ENCODE results near the gene ZC3H12C. TPM values are rescaled to one million over a fixed set of nuclear protein-coding genes. Genes with fewer than 3 reads are reported as not detected.

The ZC3H12C gene
- total and polyA plus RNA-seq, 5 donors from 2014 or later, result 0.02 to 3.0 (median 0.14) TPM; not detected in 1

GRCh38 chr11:110072930-110073329, 20.3 kb upstream of the ZC3H12C start:
- H3K9me3 ChIP-seq (ENCODE audit: control insufficient read depth in 2 of 2, low read length in 2 of 2), result no peaks in the 10 kb centered on the region
- H3K36me3 ChIP-seq (ENCODE audit: control insufficient read depth, insufficient read depth, low read length), result no peaks in the 10 kb centered on the region
- H3K4me3 ChIP-seq (ENCODE audit: low read depth, low read length), result no peak overlapping the region
- no peaks in the 10 kb centered on the region for H3K27me3 ChIP-seq (ENCODE audit: control insufficient read depth, insufficient read depth, low read length)
- Mint-ChIP-seq H3K9me3 (peaks cover 0 to 3% (median 0%) of the 10 kb centered on the region in 7 donors), H3K27me3 (no peaks in the 10 kb centered on the region), H3K4me3 (no peak overlapping the region), H3K27ac (no peak overlapping the region), H3K4me1 (peaks cover 0 to 16% (median 5%) of the 10 kb centered on the region in 4 donors), H3K36me3 (no peaks in the 10 kb centered on the region)
- ATAC-seq (ENCODE audit: low read depth in 2 of 2), result no peak
- DNase-seq, result no peak
- H3K27ac ChIP-seq (ENCODE audit: insufficient read depth, low read length, poor library complexity, severe bottlenecking), result no peak overlapping the region
- H3K4me1 ChIP-seq (ENCODE audit: control insufficient read depth, insufficient read depth, low read length, poor library complexity, severe bottlenecking), result peaks cover 2% of the 10 kb centered on the region

- DNase-seq, result no peak
- Histone ChIP-seq H3K4me3 (ENCODE audit: low read depth, low read length) (no peak overlapping the region), H3K27ac (ENCODE audit: insufficient read depth, low read length, poor library complexity, severe bottlenecking) (no peak overlapping the region), H3K9me3 (ENCODE audit: control insufficient read depth in 2 of 2, low read length in 2 of 2) (peaks cover 0 to 5% of the 10 kb centered on the region in 2 experiments), H3K27me3 (ENCODE audit: control insufficient read depth, insufficient read depth, low read length) (no peaks in the 10 kb centered on the region), H3K36me3 (ENCODE audit: control insufficient read depth, insufficient read depth, low read length) (no peaks in the 10 kb centered on the region), H3K4me1 (ENCODE audit: control insufficient read depth, insufficient read depth, low read length, poor library complexity, severe bottlenecking) (peaks cover 4% of the 10 kb centered on the region)
- ATAC-seq (ENCODE audit: low read depth in 2 of 2), result no peak
- Mint-ChIP-seq H3K9me3 (peaks cover 0 to 3% (median 0%) of the 10 kb centered on the region in 7 donors), H3K27me3 (no peaks in the 10 kb centered on the region), H3K27ac (no peak overlapping the region), H3K4me3 (no peak overlapping the region), H3K4me1 (peaks cover 3 to 19% (median 7%) of the 10 kb centered on the region in 4 donors), H3K36me3 (no peaks in the 10 kb centered on the region)
These were observed 18.7 kb upstream of the ZC3H12C start for GRCh38 chr11:110074499-110074898.

- H3K9me3 Mint-ChIP-seq, result peaks cover 0 to 3% (median 1%) of the 10 kb centered on the region in 7 donors
- Histone ChIP-seq H3K27ac (ENCODE audit: insufficient read depth, low read length, poor library complexity, severe bottlenecking) (no peak overlapping the region), H3K4me1 (ENCODE audit: control insufficient read depth, insufficient read depth, low read length, poor library complexity, severe bottlenecking) (peaks cover 4% of the 10 kb centered on the region), H3K9me3 (ENCODE audit: control insufficient read depth in 2 of 2, low read length in 2 of 2) (peaks cover 0 to 6% of the 10 kb centered on the region in 2 experiments), H3K4me3 (ENCODE audit: low read depth, low read length) (no peak overlapping the region), H3K36me3 (ENCODE audit: control insufficient read depth, insufficient read depth, low read length) (no peaks in the 10 kb centered on the region), H3K27me3 (ENCODE audit: control insufficient read depth, insufficient read depth, low read length) (no peaks in the 10 kb centered on the region)
- peaks cover 3 to 18% (median 7%) of the 10 kb centered on the region in 4 donors for H3K4me1 Mint-ChIP-seq
- no peaks in the 10 kb centered on the region for H3K36me3 Mint-ChIP-seq
- no peak overlapping the region for H3K27ac Mint-ChIP-seq
- no peak overlapping the region for H3K4me3 Mint-ChIP-seq
- no peak for DNase-seq
- ATAC-seq (ENCODE audit: low read depth in 2 of 2), result no peak
- no peaks in the 10 kb centered on the region for H3K27me3 Mint-ChIP-seq
These were observed 17.9 kb upstream of the ZC3H12C start for GRCh38 chr11:110075105-110075846.

GRCh38 chr11:110075847-110076208, 17.4 kb upstream of the ZC3H12C start:
- H3K4me1 Mint-ChIP-seq, result peaks cover 3 to 15% (median 7%) of the 10 kb centered on the region in 4 donors
- Histone ChIP-seq H3K4me3 (ENCODE audit: low read depth, low read length) (no peak overlapping the region), H3K27me3 (ENCODE audit: control insufficient read depth, insufficient read depth, low read length) (no peaks in the 10 kb centered on the region), H3K9me3 (ENCODE audit: control insufficient read depth in 2 of 2, low read length in 2 of 2) (peaks cover 0 to 6% of the 10 kb centered on the region in 2 experiments), H3K4me1 (ENCODE audit: control insufficient read depth, insufficient read depth, low read length, poor library complexity, severe bottlenecking) (peaks cover 4% of the 10 kb centered on the region), H3K36me3 (ENCODE audit: control insufficient read depth, insufficient read depth, low read length) (no peaks in the 10 kb centered on the region), H3K27ac (ENCODE audit: insufficient read depth, low read length, poor library complexity, severe bottlenecking) (no peak overlapping the region)
- H3K4me3 Mint-ChIP-seq, result no peak overlapping the region
- no peaks in the 10 kb centered on the region for H3K36me3 Mint-ChIP-seq
- no peak overlapping the region for H3K27ac Mint-ChIP-seq
- H3K9me3 Mint-ChIP-seq, result peaks cover 0 to 3% (median 1%) of the 10 kb centered on the region in 7 donors
- no peaks in the 10 kb centered on the region for H3K27me3 Mint-ChIP-seq
- no peak for ATAC-seq (ENCODE audit: low read depth in 2 of 2)
- DNase-seq, result no peak

- peaks cover 0 to 5% (median 1%) of the 10 kb centered on the region in 7 donors for H3K9me3 Mint-ChIP-seq
- no peak overlapping the region for H3K27ac Mint-ChIP-seq
- no peak overlapping the region for H3K4me3 ChIP-seq (ENCODE audit: low read depth, low read length)
- H3K27me3 ChIP-seq (ENCODE audit: control insufficient read depth, insufficient read depth, low read length), result no peaks in the 10 kb centered on the region
- peaks cover 0 to 6% of the 10 kb centered on the region in 2 experiments for H3K9me3 ChIP-seq (ENCODE audit: control insufficient read depth in 2 of 2, low read length in 2 of 2)
- H3K36me3 Mint-ChIP-seq, result no peaks in the 10 kb centered on the region
- ATAC-seq (ENCODE audit: low read depth in 2 of 2) (no peak), DNase-seq (no peak)
- H3K4me1 Mint-ChIP-seq, result peaks cover 3 to 15% (median 7%) of the 10 kb centered on the region in 4 donors
- no peak overlapping the region for H3K4me3 Mint-ChIP-seq
- no peak overlapping the region for H3K27ac ChIP-seq (ENCODE audit: insufficient read depth, low read length, poor library complexity, severe bottlenecking)
- no peaks in the 10 kb centered on the region for H3K36me3 ChIP-seq (ENCODE audit: control insufficient read depth, insufficient read depth, low read length)
- no peaks in the 10 kb centered on the region for H3K27me3 Mint-ChIP-seq
- H3K4me1 ChIP-seq (ENCODE audit: control insufficient read depth, insufficient read depth, low read length, poor library complexity, severe bottlenecking), result peaks cover 4% of the 10 kb centered on the region
These were observed 16.7 kb upstream of the ZC3H12C start for GRCh38 chr11:110076371-110076965.

- Mint-ChIP-seq H3K4me1 (peaks cover 3 to 15% (median 7%) of the 10 kb centered on the region in 4 donors), H3K36me3 (no peaks in the 10 kb centered on the region), H3K9me3 (peaks cover 0 to 5% (median 1%) of the 10 kb centered on the region in 7 donors), H3K27me3 (no peaks in the 10 kb centered on the region), H3K4me3 (no peak overlapping the region), H3K27ac (peak overlapping the region in 1 of 3 donors; percentile 55)
- Histone ChIP-seq H3K4me3 (ENCODE audit: low read depth, low read length) (no peak overlapping the region), H3K36me3 (ENCODE audit: control insufficient read depth, insufficient read depth, low read length) (no peaks in the 10 kb centered on the region), H3K4me1 (ENCODE audit: control insufficient read depth, insufficient read depth, low read length, poor library complexity, severe bottlenecking) (peaks cover 4% of the 10 kb centered on the region), H3K9me3 (ENCODE audit: control insufficient read depth in 2 of 2, low read length in 2 of 2) (peaks cover 0 to 6% of the 10 kb centered on the region in 2 experiments), H3K27ac (ENCODE audit: insufficient read depth, low read length, poor library complexity, severe bottlenecking) (peak overlapping the region; percentile 10), H3K27me3 (ENCODE audit: control insufficient read depth, insufficient read depth, low read length) (no peaks in the 10 kb centered on the region)
- DNase-seq (no peak), ATAC-seq (ENCODE audit: low read depth in 2 of 2) (peak in 1 of 2 donors; percentile 32)
These were observed 15.8 kb upstream of the ZC3H12C start for GRCh38 chr11:110077346-110077745.

- no peaks in the 10 kb centered on the region for H3K36me3 Mint-ChIP-seq
- H3K9me3 ChIP-seq (ENCODE audit: control insufficient read depth in 2 of 2, low read length in 2 of 2), result peaks cover 0 to 6% of the 10 kb centered on the region in 2 experiments
- H3K9me3 Mint-ChIP-seq, result peaks cover 0 to 5% (median 1%) of the 10 kb centered on the region in 7 donors
- no peaks in the 10 kb centered on the region for H3K27me3 Mint-ChIP-seq
- H3K36me3 ChIP-seq (ENCODE audit: control insufficient read depth, insufficient read depth, low read length), result no peaks in the 10 kb centered on the region
- no peaks in the 10 kb centered on the region for H3K27me3 ChIP-seq (ENCODE audit: control insufficient read depth, insufficient read depth, low read length)
- ATAC-seq (ENCODE audit: low read depth in 2 of 2) (peak; percentile 50 to 62), DNase-seq (peak in 2 of 3 donors; percentile 6 to 53)
- peak overlapping the region; percentile 15 for H3K27ac ChIP-seq (ENCODE audit: insufficient read depth, low read length, poor library complexity, severe bottlenecking)
- H3K4me1 ChIP-seq (ENCODE audit: control insufficient read depth, insufficient read depth, low read length, poor library complexity, severe bottlenecking), result peaks cover 4% of the 10 kb centered on the region
- H3K4me3 ChIP-seq (ENCODE audit: low read depth, low read length), result peak overlapping the region; percentile 23
- H3K4me3 Mint-ChIP-seq, result peak overlapping the region in 1 of 4 donors; percentile 35
- peak overlapping the region in 1 of 3 donors; percentile 55 for H3K27ac Mint-ChIP-seq
- peaks cover 3 to 15% (median 8%) of the 10 kb centered on the region in 4 donors for H3K4me1 Mint-ChIP-seq
These were observed 15.3 kb upstream of the ZC3H12C start for GRCh38 chr11:110077831-110078325.

Measured in CD4-positive, CD25-positive, alpha-beta regulatory T cell (primary cell).